Cardiac septum (tissue), 1 donor: ENCODE results near the gene TCEA2. TPM values are rescaled to one million over a fixed set of nuclear protein-coding genes. Genes with fewer than 3 reads are reported as not detected.

Source experiments
- DNase-seq: peaks from one replicate; pipeline ENCODE4 v3.0.0-alpha.2; 2020; ENCODE audit warnings: low spot score
- intact Hi-C: fragments of 100-400 bp; cut with DNase I; formaldehyde crosslinking; loops from one replicate; pipeline ENCODE4 v1.14.0; 2022
- total RNA-seq: library from RNA; stranded (reverse); fragmentation: NEBNext Ultra II Directional; extraction: Animal tissue kit (Norgen Biotek cat#: 25700); gene quantifications from one replicate; pipeline ENCODE4 v1.2.1, GENCODE V29; 2021
- donor health status: DM: no; HTN: no; CAD: no.

Gene TCEA2
- total RNA-seq, 1 donor from 2014 or later = 66.0 TPM

GRCh38 chr20:64074184-64074789 is 11.3 kb downstream of the TCEA2 start:
- intact Hi-C loops = no loop called here
- no peak for DNase-seq

DNA sequence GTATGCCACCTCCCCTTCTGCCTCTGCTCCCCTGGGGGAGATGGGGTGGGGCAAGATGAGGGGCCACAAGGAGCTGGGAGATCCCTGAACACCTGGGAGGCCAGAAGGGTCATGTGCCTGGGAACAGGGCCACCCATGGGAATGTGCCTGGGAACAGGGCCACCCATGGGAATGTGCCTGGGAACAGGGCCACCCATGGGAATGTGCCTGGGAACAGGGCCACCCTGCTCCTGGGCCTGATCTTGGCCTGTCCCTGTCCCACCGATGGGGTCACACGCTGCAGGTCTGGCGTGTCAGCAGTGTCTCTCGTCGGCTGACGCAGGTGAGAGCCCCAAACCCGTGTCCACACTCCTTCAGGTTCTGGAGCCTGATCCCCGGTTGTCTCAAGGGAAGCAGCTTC is 12.0 kb downstream of the TCEA2 start:
- intact Hi-C loops = no loop called here
- DNase-seq = no peak

DNA sequence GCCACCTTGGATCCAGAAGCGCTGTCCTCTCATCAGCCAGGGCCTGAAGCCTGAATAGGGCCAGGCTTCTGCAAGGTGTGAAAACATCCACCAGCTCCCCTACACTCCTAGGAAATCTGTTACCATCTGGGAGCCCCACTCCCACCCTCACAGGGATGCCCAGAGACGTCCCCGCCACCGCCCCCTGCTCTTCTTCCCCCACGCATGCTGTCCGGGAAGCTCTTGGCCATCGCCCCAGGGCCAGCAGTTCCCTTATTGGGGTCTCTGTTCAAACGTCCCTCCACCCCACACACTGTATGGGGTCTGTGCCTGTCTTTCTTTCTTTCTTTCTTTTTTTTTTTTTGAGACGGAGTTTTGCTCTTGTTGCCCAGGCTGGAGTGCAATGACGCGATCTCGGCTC is 12.6 kb downstream of the TCEA2 start:
- no peak for DNase-seq
- intact Hi-C loops = no loop called here

GRCh38 chr20:64076061-64076997 is 13.3 kb downstream of the TCEA2 start:
- intact Hi-C loops = no loop called here
- DNase-seq = no peak

DNA sequence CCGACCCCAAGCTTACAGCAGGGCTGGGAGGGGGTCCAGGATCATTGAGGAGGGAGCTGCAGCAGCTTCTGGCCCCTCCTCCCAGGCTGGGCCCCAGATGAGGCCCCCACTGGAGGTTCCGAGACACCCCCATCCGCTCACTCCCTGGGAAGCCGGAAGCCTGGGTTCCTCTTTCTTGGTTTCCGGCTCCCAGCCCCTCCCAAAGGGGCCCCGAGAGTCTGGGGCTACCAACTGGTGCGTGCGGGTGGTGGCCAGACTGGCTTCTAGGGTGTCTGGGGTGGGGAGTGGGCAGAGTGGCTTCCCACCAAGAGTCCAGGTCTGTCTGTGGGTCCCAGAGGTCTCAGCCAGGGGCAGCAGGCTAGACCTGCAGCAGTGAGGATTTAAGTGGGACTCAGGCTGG is 14.1 kb downstream of the TCEA2 start:
- intact Hi-C loops = no loop called here
- DNase-seq = peak; percentile 88

- DNase-seq = no peak
- intact Hi-C loops = no loop called here
Measured at GRCh38 chr20:64077541-64077875, 14.5 kb downstream of the TCEA2 start.

DNA sequence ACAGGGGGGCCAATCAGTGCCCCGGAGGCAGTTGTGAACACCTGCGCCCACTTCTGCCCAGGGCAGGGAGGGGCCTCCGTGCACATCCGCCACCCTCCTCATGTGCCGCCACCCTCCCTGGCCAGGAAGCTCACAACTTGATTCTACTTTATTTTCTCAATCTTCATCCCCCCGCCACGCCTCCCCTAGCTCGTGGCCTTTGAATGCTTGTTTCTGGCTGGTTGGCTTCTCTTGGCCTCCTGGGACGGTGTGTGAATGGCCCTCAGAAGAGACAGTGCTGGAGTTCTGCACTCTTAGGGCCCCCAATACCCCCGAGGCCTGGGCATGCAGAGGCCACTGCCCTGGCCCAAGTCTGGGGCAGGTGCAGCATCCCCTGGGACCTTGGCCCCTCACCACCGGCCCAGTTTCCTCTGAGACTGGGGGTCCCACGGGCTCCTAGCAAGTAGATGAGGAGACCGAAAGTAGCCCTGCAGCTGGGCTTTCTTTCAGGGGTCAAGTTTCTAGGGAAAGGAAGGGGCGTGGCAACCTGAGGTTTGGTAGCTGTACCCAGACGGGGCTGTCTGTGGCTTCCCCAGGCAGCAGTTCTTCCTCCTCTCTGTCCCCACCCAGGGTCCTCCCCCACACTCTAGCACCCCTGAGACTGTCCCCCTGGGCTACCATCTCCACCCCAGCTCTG is 15.0 kb downstream of the TCEA2 start:
- intact Hi-C loops = no loop called here
- DNase-seq = no peak

GRCh38 chr20:64078934-64079272 is 15.9 kb downstream of the TCEA2 start:
- intact Hi-C loops = no loop called here
- DNase-seq = no peak

- intact Hi-C loops = no loop called here
Measured at GRCh38 chr20:64079273-64080012, 16.4 kb downstream of the TCEA2 start, which contains the start of gene RGS19. TSS of gene RGS19 (minus strand) at chr20:64079518. CDS start at chr20:64076886, 2,632 bp downstream.

DNA sequence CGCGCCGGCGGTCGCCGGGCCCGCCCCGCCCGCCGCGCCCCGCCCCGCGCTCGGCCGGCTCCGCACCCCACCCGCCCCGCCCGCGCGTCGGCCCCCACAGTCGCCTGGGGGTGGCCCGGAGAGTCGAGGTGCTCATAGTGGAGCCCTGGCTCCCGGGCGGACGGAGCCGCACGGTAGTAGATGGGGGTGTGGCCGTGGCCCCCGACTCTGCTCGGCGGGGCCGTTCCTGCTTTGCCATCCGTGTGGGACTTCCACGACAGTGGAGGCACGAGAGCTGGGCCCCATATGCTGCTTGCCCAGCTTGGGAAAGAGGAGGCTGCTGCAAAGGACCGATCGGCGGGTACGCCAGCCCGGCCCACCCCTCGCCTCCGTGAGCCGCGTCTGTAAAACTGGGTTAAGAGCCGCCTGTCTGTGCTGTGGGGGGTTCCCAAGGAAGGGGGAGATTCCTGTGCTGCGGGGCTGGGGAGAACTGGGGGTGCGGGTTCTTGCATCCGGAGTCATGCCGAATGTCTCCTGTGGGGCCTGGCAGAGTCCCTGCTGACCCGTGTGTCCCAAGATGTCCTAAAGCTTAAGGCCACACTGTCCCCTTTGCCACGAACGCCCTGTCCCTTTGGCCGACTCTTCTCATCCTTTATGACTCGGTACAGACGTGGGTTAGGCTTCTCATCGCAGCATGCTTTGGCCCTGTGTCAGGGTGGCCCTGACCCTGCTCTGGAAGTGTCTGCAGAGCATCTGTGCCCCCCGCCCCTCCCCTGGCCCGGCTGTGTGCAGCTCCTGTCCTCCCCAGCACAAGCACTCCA is 17.2 kb downstream of the TCEA2 start, which contains the start of gene OPRL1:
TSS of gene OPRL1 (plus strand) at position 70 of the 800 bp plus-strand sequence. CDS start 12,639 bp downstream, outside the sequence.
- DNase-seq = no peak
- intact Hi-C loops = no loop called here

More at GRCh38 chr20:64079273-64080012, 16.4 kb downstream of the TCEA2 start, which contains the start of gene RGS19:
- DNase-seq = peak; percentile 94

GRCh38 chr20:64080813-64081623 is 18.0 kb downstream of the TCEA2 start:
- DNase-seq = no peak
- intact Hi-C loops = no loop called here

DNA sequence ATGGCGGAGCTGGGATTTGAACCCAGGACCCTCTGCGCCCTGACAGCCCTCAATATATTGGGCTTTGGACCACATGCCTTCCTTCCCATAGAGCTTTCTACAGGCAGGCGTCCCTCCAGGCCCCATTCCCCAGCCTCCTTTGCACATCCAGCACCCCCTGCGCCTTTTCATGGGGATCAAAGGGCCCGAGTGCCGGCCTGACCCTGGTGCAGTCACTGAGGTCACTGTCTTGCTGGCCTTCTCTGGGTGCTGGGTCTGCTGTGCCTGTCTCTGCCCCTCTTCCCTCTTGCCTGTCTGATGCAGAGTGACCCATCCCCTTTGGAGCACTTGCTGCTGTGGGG is 18.6 kb downstream of the TCEA2 start:
- DNase-seq = no peak
- intact Hi-C loops = no loop called here

DNA sequence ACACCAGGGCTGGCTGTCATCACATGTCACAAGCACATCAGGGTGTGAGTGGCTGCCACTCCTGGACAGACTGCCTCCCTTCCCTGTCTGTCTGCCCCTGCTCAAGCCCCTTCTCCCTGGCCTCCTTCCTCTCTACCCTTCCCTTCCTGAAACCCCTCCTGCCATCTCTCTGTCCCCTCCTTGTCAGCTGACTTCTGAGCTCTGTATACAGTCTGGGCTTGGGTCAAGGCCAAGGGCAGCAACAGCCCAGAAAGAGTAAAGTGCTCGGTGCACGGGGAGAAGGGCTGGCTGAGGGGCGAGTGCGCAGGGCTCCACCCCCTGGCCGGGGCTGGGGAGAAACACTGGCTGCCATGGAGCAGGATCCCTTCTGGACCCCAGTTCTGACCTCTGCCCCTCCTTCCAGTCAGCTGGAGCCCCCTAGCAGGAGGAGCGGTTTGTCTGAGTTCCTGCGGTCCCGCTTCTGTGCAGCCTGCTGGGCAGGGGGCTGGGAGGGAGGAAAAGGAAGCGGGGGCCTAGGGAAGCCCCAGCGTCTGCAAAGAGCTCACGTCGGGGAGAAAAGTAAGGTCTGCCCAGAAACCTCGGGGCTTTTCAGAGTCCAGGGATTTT is 19.2 kb downstream of the TCEA2 start:
- intact Hi-C loops = no loop called here
- DNase-seq = no peak

- DNase-seq = no peak
- intact Hi-C loops = no loop called here
Measured at GRCh38 chr20:64082820-64083377, 19.9 kb downstream of the TCEA2 start.

DNA sequence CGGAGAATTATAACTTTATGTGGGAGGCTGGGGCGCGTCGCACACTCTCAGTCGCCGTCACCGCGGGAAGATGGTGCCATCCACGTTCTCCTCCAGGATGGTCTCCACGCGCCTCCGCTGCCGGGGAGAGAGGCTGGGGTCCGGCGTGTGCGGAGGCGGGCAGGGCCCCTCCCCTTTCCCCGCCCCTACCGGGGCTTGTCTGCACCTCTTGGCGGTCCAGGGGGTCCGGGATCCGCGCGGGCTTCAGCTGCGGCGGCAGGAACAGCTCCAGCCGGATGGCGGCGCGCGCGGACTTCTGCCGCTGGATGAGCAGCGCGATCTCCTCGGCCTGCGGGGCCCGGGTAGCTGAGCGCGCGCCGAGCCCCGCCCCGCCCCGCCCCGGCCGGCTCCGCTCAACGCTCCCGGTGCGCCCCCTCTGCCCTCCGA is 20.4 kb downstream of the TCEA2 start:
- DNase-seq = peak; percentile 92
- intact Hi-C loops = no loop called here

GRCh38 chr20:64083804-64084684 is 21.0 kb downstream of the TCEA2 start, which contains the start of gene LKAAEAR1:
TSS of gene LKAAEAR1 (minus strand) at chr20:64084398. CDS start at chr20:64084219, 179 bp downstream.
- no peak for DNase-seq
- intact Hi-C loops = loop anchor here (2.0 kb wide), 1 partner anchor 35 kb away; no protein-coding TSS in a partner anchor
